NCI-H1105 treated with DMSO at 0.1 percent for 48 hours (cell line): ENCODE data around the gene GALNS.
"Not testable (repeated sequence)": the region's sequence is repeated elsewhere in the genome, so short reads cannot be mapped to it uniquely, and the experiment has no call there.

Source experiments
- DNase-seq: peaks from one replicate; lab custom pipeline; 2025; lab: John Stamatoyannopoulos, UW

Gene GALNS

GRCh38 chr16:88805340-88805715, 51.4 kb downstream of the GALNS start:
- DNase-seq = no peak

GRCh38 chr16:88804552-88805339, 52.0 kb downstream of the GALNS start:
- peak; percentile 23 for DNase-seq

DNA sequence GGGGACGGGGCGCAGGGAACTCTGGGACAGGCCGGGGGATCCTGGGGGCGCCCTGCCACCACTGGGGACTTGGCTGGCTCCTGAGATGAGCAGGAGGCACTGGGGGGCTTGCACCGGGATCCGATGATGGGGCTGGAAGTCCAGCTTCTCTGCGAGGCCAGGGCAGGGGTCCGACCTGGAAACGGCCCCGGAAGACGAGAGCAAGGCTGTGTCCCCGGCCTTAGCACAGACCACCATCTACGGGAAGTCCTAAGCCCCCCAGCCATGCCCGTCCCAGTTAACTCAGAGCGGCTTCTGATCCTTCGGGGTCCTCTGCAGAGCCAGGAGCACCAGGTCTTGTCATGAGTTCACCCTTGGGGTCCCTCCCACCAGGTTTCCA, 52.6 kb downstream of the GALNS start:
- DNase-seq = no peak

GRCh38 chr16:88803264-88803987, 53.3 kb downstream of the GALNS start, which contains the start of gene CDT1:
CDT1 (plus strand) TSS chr16:88803789; CDS start chr16:88803832, 43 bp downstream.
- DNase-seq = peak; percentile 57

GRCh38 chr16:88800277-88800592, 56.5 kb downstream of the GALNS start:
- no peak for DNase-seq

DNA sequence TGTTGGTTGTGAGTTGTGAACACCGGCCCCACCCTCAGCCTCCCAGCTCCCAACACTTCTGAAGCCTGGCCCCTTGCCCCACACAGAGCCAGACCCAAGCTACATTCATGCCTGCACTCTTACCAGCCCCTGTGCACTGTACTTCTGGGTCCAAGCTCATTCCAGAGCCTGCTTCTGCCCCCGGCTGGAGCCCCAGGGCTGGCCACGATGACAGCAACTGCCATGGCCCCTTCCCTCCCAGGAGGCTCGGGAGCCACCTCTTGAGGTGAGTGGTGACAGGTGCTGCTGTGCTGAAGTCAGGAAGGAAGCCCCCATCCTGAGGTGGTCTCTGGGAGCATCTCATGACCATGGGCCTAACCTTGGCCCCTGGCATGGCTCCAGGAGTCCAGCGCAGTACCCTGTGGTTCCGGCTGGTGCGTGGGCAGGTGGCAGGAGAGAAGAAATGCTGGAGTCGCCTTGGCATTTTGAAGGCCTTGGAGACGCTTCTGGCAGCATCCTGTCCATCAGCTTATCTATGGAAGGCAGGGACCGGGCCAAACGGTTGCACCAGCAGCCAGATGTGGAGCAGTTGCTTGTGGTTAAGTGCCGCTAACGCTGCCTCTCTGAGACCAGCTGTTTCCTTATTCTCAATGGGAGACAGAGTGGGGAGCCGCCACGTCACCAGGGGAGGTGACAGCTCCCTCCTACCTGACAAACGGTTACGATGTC, 57.0 kb downstream of the GALNS start:
- DNase-seq = no peak

- no peak for DNase-seq
Observed at GRCh38 chr16:88798772-88799455, 57.8 kb downstream of the GALNS start.

DNA sequence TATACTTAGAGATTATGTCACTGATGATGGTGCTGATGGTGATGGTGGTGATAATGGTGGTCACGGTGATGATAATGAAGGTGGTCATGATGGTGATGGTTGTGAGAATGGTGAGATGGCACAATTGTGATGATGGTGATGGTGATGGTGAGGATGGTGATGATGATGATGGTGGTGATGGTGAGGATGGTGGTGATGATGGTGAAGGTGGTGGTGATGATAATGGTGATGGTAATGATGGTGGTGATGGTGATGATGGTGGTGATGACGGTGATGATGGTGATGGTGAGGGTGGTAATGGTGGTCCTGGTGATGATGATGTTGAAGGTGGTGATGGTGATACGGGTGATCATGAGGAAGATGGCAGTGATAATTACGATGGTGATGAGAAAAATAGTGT, 58.7 kb downstream of the GALNS start:
- no peak for DNase-seq

DNA sequence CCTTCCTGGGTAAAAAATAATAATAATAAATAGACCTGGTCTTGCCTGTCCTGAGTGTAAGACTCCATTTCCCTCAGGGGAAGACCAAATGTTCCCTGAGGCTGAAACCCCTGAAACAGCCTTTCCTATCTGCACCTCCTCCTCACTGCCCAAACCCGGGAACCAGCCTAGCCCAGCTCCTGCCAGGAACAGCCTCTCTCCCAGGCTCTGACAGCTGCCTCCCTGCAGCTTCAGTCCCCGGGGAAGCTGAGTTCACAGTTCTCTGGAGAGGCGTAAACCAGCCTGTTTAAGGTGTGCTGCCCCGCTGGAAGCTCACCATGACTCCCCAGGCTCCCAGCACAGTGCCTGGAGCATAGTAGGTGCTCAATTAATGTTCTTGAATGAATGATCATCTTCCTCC, 60.5 kb downstream of the GALNS start:
- no peak for DNase-seq

- DNase-seq = no peak
Observed at GRCh38 chr16:88793251-88793954, 63.3 kb downstream of the GALNS start.

- no peak for DNase-seq
Observed at GRCh38 chr16:88792668-88793250, 64.0 kb downstream of the GALNS start.

DNA sequence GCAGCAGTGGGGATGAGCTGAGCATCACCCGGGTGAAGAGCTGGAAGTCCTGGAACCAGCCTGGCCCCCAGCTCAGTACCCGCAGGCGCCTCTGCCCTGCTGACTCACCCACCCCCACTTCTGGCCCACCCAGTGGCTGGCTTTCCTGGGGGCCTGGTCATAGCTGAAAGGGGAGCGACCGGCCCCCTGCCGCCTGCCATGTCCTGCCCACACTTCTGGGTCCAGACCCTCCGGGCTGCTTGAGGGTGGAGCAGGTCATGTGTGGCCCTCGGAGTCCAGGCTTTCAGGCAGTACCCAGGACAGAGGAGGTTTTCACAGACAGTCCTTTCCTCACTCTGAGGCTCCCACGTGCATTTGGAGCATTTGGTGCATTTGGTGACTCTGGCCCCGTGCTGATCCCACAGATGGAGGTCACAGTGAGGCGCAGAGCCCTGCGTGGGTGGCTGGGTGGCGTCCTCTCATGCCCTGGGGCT, 64.6 kb downstream of the GALNS start:
- DNase-seq = no peak

DNA sequence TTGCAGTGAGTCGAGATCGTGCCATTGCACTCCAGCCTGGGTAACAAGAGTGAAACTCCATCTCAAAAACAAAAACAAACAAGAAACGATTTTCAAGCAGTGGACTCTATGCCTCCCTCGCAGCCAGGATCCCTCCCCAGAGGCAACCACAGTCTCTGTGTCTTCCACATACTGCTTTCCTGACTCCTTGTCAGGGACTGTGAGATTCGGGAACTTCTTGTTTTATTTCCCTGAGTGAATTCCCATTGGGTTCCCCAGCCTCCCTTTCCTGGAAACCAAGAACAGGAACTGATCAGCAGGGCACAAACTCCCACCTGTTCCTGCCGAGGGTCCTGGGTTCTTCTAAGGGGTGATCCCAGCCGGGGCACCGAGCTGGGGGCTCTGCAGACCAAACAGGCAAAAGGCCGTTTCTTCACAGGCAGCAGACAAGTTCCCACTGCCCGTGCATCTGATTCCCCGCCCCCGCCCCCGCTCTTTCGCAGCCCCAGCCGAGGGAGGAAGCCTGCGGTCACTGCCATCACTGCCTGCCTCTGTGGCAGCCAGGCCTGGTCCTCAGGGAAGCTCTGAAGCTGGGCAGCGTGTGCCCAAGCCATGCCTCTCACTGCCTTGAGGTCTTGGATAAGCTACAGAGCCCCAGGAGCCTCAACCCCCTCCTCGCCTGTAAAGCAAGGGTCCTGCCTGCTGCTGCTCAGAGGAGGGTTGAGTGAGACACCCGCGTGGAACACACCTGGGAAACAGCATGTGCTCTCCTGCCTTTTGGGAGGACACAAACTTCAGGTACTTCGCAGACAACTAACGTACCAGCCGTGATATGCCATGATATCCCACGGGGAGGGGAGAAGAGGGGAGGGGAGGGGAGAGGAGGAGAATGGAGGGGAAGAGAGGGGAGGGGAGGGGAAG, 66.2 kb downstream of the GALNS start:
- DNase-seq = no peak

DNA sequence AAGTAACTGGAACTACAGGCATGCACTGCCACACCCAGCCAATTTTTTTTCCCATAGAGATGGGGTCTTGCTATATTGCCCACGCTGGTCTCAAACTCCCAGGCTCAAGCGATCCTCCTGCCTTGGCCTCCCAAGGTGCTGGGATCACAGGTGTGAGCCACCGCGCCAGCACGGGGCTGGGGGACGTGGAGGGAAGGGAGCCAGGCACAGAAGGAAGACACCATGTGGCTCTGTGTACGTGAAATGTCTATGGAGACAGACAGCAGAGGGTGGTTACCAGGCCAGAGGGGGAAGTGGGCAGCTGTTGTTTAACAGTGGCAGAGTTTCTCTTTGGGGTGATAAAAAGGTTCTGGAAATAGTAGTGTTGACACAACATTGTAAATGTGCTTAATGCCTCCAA, 67.2 kb downstream of the GALNS start:
- no peak for DNase-seq

GRCh38 chr16:88788749-88789148, 68.0 kb downstream of the GALNS start:
- not testable (repeated sequence) for DNase-seq

- no peak for DNase-seq
Observed at GRCh38 chr16:88787579-88788314, 69.0 kb downstream of the GALNS start.

DNA sequence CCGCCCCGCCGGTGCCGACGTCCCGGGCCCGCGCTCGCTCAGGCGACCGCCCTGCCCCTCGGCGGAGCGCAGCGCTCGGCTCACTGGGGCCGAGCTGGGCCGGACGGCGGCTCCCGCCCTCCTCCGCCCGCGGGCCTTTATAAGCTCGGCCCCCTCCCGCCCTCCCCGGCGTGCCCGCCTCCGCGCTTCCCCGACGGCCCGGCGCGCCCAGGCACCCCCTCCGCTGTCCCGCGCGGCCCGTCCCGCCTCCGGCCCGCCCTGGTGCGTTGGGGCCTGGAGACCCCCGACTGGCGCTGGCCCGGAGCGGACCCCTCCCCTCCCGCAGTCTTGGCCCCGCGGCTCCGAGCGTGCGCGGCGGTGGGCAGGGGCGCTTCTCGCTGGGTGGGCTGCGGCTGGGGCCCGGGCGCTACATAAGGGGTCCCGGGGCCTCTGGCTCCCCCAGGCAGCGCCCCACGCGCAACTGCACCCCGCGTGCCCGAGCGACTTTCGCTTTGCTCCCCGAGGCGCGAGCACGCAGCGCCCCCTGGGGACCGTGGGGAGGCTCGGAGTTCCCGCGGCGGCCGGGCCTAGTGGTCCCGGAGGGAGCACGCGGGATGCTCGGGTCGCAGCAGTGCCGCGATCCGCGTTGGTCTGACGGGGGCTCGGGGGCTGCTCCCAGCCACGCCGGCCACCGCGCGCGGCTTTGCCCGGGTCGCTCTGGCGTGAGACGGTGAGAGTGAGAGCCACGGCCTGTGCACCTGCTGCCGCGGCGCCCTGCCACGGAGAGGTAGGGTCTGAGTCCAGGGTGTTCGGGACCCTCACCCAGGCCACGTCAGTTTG, 71.4 kb downstream of the GALNS start, which contains the start of gene PIEZO1:
PIEZO1 (minus strand) TSS at position 115 of the 819 bp plus-strand sequence. CDS start 256 bp downstream, outside the sequence.
- no peak for DNase-seq

DNA sequence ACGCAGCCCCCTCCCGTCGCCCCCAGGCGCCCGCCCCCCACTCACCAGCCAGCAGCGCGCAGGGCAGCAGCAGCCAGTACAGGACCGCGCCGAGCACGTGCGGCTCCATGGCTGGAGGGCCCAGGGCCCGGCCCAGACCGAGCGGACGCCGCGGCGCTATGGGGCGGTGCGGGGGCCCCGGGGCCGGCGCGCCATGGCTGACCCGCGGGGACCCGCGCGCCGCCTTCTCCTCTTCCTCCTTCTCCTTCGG, 72.0 kb downstream of the GALNS start:
- DNase-seq = no peak
